ENCODE results near the gene CFL1.

DNA sequence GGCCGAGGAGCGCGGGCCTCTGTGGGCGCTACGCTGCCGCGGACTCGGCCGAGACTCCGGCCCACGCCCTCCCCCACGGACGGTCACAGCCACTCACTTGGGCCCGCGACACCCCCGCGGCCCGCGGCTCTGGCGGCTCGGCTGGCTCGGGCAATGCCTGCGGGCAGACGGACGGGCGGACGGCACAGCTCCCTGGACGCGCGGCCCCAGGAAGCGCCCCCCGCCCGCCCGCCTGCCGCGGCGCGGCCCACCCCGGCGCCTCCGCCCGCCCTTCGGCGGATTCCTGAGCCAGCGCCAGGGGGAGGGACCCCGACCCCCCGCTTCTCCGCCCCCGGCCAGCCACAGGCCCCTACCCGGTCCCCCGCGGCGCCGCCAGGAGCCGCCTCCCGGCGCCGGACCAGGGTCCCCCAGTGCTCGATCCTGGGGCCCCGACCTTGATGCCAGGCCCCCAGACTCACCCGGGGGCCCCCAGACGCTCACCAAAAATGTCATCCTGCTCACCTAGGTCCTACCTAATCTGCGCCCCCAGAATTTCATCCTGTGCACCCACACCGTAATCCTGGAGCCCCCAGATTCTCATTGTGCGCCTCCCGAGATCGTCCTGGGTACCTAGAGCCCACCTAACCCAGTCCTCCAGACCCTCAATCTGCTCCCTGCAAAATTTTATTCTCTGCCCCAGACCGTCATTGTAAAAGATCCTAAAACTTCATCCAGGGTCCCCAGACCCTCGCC is 14.8 kb upstream of the CFL1 start, which contains the start of gene EFEMP2:
- TF ChIP-seq, protein P1, sequence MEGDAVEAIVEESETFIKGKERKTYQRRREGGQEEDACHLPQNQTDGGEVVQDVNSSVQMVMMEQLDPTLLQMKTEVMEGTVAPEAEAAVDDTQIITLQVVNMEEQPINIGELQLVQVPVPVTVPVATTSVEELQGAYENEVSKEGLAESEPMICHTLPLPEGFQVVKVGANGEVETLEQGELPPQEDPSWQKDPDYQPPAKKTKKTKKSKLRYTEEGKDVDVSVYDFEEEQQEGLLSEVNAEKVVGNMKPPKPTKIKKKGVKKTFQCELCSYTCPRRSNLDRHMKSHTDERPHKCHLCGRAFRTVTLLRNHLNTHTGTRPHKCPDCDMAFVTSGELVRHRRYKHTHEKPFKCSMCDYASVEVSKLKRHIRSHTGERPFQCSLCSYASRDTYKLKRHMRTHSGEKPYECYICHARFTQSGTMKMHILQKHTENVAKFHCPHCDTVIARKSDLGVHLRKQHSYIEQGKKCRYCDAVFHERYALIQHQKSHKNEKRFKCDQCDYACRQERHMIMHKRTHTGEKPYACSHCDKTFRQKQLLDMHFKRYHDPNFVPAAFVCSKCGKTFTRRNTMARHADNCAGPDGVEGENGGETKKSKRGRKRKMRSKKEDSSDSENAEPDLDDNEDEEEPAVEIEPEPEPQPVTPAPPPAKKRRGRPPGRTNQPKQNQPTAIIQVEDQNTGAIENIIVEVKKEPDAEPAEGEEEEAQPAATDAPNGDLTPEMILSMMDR (IDR thresholded peaks at IDR 0.05), result no peak
- no peak for TF ChIP-seq POLR2AphosphoS5 (IDR thresholded peaks at IDR 0.05; ENCODE audit: insufficient read depth in 1 of 2, low read depth in 1 of 2)

Measured in vagina (tissue), 2 donors.